NCI-H69 (cell line): Measurements from ENCODE around the gene SND1.

Experiments
- DNase-seq: peaks from one replicate; lab custom pipeline; 2025; lab: John Stamatoyannopoulos, UW

The SND1 gene

GRCh38 chr7:127730658-127731276 is 78.8 kb downstream of the SND1 start:
- no peak for DNase-seq

- no peak for DNase-seq
Measured at GRCh38 chr7:127731431-127732080, 79.6 kb downstream of the SND1 start.

GRCh38 chr7:127732306-127732705 is 80.3 kb downstream of the SND1 start:
- DNase-seq = no peak

- DNase-seq = no peak
Measured at GRCh38 chr7:127733986-127734385, 82.0 kb downstream of the SND1 start.

GRCh38 chr7:127736511-127736910 is 84.5 kb downstream of the SND1 start:
- no peak for DNase-seq

GRCh38 chr7:127738859-127739258 is 86.9 kb downstream of the SND1 start:
- DNase-seq = peak; percentile 30

- no peak for DNase-seq
Measured at GRCh38 chr7:127741764-127742375, 89.9 kb downstream of the SND1 start.

GRCh38 chr7:127745445-127745844 is 93.5 kb downstream of the SND1 start:
- no peak for DNase-seq

- peak; percentile 25 for DNase-seq
Measured at GRCh38 chr7:127751062-127751461, 99.1 kb downstream of the SND1 start.

GRCh38 chr7:127751490-127752448 is 99.8 kb downstream of the SND1 start:
- DNase-seq = peak; percentile 34

- no peak for DNase-seq
Measured at GRCh38 chr7:127752829-127753228, 100.8 kb downstream of the SND1 start.

- no peak for DNase-seq
Measured at GRCh38 chr7:127754457-127754856, 102.5 kb downstream of the SND1 start.

GRCh38 chr7:127755521-127755920 is 103.5 kb downstream of the SND1 start:
- DNase-seq = peak; percentile 89

- no peak for DNase-seq
Measured at GRCh38 chr7:127755965-127756364, 104.0 kb downstream of the SND1 start.

GRCh38 chr7:127758105-127758504 is 106.1 kb downstream of the SND1 start:
- DNase-seq = peak; percentile 87

- no peak for DNase-seq
Measured at GRCh38 chr7:127758845-127759244, 106.9 kb downstream of the SND1 start.

- no peak for DNase-seq
Measured at GRCh38 chr7:127759945-127760421, 108.0 kb downstream of the SND1 start.

GRCh38 chr7:127760436-127761031 is 108.5 kb downstream of the SND1 start:
- DNase-seq = no peak

GRCh38 chr7:127761196-127761595 is 109.2 kb downstream of the SND1 start:
- no peak for DNase-seq

- no peak for DNase-seq
Measured at GRCh38 chr7:127764681-127765080, 112.7 kb downstream of the SND1 start.

- no peak for DNase-seq
Measured at GRCh38 chr7:127765150-127765549, 113.2 kb downstream of the SND1 start.
